ENCODE results near the gene CPLX1.

GRCh38 chr4:788636-789297 lies 37.2 kb downstream of the CPLX1 start:
- TF ChIP-seq EZH2 (IDR thresholded peaks at IDR 0.05; ENCODE audit: low read depth) (no peak), CTCF (conservative IDR thresholded peaks at IDR 0.05) (no peak)

Data from PC-9 (cell line).